Stimulated activated CD4-positive, alpha-beta T cell treated with anti-CD3 and anti-CD28 coated beads, Interleukin-12 subunit alpha, Interleukin-12 subunit beta, amount 100 ng/mL, for 48 hours (primary cell): ENCODE data around the gene NRP2.

ENCODE experiments used
- DNase-seq, 3 donors: peaks; one replicate each; pipeline ENCODE4 v3.0.0-alpha.2; 2020; ENCODE audit warnings: low read depth in 2 of 3, low spot score in 1 of 3

The NRP2 gene

DNA sequence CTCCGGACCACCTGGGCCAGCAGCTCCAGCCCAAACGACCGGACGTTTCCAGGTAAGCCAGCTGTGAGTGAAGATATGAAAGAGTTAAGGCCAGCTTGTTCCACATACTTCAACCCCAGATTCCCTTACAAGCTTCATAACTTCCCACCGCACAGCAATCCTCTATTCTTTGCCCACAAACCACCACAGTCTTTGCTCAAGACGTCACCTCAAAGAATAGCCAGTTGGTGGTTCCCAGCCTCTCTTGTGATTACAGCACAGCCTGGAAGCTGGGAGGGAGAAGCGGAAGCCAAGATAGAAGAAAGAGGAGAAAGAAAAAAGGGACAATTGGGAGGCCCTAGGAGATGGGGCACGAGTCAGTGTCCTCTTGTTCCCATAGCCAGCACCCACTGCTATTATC, 70.6 kb downstream of the NRP2 start:
- DNase-seq = no peak

DNA sequence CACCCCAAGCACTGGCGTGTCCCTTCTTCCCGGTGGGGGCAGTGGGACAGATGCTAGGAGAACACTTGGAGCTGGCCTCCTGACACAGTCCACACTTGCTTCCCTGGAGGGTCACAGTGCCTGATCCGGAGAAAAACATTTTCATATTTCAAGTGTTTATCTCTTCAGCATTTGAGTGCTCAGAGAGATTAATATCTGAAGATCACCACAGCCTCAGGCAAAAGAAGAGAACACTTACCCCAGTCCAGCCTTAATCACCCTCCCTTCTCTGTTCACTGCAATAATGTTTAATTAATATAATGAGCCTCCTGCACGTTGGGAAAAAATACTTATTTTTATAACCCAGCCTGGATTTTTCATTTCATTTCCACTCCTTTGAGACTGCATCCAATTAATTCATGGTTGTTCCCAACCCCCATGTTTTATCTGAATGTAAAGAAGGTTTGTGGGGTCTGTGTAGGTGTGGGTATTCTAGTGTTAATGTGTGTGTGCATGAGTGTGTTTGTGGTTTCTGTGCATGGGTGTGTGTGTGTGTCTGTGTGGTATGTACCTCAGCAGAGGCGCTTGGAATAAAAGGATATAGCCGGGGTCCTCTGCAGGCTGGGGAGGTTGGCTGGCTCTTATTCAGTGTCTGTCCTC, 72.1 kb downstream of the NRP2 start:
- DNase-seq = no peak

DNA sequence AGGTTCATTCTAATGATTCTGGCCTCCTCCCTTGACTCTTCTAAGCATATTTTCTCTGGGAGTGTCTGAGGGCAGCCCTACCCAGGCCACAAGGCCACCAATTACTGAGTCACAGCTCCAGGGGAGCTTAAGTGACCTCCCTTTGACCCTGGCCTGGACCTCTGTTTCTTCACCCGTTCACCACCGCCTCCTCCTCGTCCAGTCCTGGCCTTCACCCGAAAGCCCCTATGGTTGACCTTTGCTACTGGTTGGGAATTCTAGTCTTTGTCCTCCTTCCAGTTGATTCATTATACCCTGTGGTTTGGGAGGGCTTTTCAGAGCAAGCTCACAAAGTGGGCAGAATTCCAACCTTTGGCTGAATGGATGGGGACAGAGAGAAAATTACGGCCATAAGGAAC, 72.6 kb downstream of the NRP2 start:
- no peak for DNase-seq

DNA sequence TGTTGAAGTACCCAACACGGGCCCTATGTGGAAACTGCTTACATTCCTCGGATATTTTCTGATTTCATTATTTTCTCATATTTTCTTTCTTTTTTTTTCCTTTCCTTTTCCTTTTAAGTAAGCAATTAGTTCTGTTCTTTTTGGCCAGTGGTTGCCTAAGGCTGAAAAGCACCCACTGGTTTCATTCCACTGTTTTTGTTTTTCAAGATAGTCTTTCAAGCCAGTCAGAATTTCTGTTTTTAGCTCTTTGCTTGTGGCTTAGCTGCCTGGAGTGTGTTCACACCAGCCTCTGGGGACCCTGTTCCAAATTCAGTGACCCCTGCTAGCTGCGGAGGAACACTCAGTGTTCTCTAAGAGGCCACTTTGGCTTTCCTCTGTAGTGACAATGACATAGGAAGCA, 73.6 kb downstream of the NRP2 start:
- DNase-seq = no peak

DNA sequence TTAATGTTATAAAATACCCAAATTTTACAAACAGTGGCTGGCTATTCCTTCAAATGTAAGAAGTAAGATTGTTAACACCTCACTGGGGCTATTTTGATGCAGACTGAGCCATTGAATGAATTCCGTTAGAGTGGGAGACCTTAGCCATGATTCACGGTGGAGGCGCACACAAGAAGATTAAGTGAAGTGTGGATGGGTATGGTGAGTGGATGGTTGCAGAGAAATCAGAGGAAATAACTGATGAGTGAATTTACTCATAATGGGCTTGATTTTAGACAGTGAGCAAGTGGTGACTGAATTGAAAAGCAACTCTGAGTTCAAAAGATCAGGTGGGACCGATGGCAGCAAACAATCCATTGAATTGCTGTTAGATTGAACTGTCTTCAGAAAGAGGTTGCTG, 75.0 kb downstream of the NRP2 start:
- no peak for DNase-seq

DNA sequence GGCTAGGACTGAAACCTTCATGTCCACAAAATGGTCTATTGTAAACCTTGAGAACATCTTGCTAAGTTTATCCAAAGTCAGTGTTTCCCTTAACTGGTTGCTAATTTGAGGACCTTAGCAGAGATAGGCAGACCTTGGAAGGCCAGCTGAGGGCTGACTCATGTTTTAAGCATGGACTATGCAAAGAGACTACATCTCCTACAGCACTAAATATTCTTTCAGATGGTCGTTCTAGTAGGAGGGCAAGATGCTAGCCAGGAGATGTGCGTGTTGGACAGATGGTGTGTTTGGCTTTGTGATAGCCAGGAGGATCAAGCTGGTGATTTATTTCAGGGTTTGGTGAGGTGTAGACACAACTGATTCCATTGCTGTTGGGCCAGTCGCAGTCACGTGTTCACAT, 75.8 kb downstream of the NRP2 start:
- DNase-seq = no peak

DNA sequence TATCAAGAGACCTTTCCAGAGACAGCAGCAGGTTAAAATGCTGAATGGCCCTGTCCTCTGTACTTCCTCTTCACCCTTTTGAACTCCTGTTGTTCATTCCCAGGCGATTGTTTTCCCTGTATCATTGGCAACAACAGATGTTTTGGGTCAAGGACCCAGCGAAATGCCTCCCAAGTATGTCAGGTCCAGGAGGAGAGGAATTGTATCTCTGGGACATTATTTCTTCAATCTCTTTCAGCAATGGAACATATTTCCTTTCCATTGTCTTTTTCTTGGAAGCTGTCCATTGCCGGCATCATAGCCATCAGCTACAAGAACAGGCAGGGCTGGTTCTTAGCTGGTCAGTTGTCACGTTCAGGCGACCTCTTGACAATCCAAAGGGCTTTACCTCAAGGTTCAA, 76.2 kb downstream of the NRP2 start:
- no peak for DNase-seq

DNA sequence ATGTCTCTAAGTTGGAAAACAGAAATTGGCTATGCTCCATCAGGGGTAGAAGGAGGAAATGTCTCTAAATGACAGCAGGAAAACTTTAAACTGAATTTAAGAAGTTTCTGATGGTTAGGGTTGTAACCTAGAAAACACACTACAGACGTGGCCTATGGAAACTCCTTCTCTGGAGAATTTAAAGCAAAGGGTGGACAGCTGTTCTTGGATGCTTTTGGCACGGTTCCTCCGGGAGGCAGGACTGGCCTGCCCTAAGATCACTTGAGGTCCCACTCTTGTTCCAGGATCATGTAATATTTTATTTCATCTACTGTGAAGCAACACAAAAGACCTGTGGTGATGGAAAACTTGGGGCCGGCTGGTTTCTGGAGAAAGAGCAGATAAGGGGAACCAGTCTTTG, 77.0 kb downstream of the NRP2 start:
- DNase-seq = no peak

DNA sequence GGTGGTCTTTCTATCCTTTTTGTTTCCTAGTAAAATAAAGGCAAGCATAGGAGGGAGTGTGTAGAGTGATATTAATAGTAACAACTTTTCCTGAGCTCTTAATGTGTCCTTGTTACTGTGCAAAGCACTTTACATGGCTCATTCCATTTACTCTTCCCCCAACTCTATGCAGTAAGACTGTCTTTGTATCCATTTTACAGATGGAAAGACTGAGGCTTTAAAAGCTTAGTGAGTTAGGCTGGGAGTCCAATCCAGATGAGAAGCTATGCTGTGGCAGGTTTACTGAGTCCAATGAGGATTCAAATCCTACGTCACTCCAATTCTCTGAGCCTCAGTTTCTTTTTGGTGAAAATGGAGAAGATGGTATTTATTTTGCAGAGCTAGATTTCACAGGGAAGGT, 77.4 kb downstream of the NRP2 start:
- no peak for DNase-seq

DNA sequence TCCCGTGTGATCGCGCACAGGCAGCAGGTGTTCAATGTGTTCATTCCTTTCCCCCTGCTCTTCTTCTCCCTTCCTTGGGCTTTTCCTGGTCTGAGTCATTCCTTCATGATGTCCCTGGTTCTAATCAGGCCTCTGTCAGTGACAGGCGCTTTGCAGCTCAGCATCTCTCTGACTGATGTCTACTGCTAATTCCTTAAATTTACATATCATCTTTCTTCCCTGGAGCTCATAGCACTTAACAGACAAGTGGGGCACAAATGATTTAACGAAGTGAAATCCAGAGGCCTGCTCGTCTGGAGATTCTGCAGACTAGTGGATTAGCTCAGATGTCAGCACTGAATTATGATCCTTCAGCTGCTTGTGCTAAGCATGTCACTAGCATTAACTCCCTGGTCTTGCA, 77.9 kb downstream of the NRP2 start:
- DNase-seq = no peak

DNA sequence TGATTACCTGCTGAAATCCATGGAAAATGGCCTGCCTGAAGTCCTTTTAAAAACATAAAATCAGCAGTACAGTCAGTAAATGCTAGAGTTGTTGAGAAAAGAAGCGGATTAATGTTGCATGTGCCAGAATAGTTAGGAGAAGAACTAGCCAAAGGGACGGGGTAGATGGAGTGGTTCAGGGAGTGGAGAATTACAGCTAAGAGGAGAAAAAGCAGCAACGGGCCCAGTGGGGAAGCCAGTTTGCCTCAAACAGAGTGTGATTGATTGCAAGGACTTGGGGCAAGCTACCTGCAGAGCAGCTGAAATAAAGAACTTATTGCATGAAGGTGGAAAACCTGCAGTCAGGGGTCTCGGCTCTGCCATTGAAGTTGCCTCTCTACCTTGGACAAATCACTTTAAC, 79.1 kb downstream of the NRP2 start:
- DNase-seq = no peak

DNA sequence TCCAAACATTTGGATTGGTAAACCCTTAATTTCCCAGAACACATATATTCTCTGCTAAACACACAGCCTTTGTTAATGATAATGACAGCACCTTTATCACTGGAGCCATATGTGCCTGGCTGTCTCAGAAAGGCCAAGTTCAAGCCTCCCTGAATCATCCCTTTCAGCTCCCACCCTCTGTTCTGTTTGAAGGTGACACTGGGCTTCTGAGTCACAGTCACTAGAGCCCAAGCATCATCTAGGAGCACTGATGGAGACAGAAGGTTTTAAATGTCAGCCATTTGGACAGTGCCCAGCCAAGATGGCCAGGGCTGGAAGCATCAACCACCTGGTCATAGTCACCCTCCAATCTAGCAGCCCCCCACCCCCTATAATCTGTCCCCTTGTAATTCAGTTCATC, 80.6 kb downstream of the NRP2 start:
- DNase-seq = no peak

DNA sequence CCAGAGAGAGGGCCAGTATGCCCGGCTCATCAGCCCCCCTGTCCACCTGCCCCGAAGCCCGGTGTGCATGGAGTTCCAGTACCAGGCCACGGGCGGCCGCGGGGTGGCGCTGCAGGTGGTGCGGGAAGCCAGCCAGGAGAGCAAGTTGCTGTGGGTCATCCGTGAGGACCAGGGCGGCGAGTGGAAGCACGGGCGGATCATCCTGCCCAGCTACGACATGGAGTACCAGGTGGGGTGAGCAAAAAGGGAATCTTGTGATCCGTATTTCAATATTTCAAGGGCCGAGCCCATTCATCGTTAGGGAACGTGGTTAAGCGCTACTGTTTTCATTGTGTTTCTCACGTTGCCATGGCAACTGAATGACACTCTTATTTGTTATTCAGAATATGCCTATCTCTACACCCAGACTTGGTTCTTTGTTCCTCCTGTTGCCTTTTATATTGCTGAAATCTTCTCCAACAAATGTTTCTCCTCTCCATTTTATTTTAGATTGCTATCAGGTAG, 81.5 kb downstream of the NRP2 start:
- peak; percentile 3 to 33 (median 11) for DNase-seq

DNA sequence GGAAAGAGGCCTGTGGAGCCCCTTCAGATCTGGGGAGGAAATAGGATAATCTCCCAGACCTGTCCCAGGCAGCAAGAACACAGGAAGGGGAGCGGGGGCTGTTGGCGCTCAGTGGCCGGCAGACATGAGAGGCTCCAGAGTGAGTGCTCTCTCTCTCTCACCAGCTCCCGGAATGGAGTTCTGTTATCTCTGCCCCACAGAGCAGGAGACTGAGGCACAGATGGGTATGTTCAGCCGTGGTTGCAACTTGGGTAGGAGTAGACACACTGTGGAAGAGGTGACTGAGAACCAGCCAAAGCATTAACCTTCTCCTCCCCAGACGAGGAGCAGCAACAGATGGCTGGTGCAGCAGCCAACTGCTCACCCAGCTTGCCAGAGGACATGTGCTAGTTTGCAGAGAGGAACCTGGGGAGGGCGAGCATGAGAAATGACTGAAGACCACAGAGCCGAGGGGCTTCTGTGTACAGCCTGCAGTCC, 82.0 kb downstream of the NRP2 start:
- no peak for DNase-seq

DNA sequence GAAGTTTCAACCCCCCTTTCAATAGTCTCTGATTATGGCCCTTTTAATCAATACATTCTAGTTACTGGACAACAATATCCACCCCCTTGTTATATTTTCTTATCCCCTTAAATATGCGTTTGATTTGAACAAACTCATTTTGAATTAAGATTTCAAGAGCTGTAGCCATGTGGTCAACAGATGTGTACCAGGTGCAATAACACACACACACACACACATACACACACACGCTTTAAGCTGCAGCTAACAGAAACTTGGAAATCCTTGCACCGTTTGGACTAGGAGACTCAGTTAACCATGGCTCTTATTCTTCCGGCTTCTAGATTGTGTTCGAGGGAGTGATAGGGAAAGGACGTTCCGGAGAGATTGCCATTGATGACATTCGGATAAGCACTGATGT, 82.8 kb downstream of the NRP2 start:
- DNase-seq = no peak

DNA sequence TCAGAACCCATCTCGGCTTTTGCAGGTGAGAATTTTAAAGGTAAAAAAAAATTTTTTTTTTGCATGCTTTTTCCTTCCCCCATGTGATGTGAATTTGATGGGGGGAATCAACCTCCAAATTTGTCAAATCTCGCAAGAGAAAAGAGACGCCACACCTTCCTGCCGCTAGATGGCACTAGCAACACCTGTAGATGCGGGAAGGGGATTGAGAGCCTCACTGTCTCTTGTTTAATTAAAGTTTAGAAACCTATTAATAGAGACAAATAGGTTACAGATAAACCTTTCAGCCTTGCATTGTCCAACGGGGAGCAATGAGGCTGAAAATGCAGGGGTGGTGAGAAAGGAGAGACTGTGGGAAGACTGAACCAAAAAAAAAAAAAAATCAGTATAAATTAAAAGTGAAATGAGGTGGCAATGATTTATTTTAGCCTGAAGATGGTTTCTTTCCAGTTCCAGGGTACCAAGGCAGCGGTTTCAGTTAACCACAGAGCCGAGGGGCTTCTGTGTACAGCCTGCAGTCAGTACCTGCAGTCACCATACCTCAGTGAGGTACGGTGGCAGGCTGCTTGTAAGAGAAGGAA, 84.6 kb downstream of the NRP2 start:
- peak; percentile 28 to 55 (median 43) for DNase-seq

DNA sequence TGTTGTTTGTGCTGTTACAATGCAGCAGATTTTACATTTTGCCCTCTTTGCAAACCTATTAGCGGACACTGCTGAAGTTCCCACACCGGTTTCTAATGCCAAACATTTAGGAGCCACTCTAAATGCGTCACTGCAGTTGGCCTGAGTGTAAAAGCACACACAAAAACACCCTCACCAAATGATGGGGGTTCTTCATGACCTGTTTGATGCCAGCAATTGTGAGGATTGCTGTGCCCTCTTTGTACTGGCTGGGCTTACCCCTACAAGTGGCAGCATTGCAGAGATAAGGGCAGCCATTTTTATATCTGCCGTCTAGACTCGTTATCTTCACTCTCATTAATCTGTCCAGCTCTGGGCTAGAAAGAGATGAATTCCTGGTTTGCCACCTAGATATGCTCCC, 85.3 kb downstream of the NRP2 start:
- DNase-seq = no peak

DNA sequence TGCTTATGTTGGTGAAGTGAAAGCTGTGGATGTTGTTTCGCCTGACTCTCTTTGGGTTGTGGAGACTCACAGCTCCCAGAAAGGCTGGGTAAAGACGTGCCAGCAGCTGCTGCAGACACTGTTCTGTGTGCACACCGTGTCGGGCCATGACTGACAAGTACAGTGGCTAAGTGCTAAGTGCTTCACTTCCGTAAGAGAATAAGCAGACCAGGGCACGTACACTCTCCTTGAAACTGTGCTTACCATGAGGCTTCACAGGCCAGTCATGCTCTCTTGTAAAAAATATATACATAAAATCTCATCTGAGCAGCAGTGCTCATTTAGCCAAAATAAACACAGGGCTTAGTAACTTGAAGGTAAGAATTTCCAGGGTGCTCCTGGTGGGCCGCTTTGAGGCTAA, 86.0 kb downstream of the NRP2 start:
- DNase-seq = no peak

DNA sequence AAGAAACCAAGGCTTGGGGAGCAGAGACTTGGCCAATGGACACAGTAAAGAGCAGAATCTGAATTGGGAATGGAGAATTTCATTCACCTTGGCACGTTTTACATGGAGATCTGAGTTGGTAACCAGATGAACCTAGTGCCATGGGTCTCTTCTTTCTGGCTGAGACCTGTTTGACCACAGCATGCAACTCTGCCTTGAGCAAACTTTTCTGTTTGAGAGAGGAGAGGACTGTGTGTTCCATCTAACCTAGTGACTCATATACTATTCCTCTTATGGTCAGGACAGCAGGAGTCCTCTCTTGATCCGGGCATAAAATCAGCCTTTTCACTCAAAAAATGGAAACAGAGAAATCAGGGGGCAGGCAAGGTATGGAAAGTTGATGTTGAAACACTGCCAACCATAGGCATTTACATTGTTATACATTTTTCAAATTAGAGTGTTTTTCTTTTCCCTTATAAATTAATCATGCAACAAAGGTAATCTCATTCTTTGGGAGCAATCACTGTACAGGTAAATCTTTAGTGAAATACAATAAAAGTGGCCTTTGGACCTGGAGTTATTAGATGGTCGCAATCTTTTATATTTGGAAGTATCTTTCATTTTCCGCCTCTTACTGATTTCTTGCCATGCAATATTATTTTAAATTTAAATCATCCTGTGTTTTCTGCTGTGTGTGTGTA, 86.7 kb downstream of the NRP2 start:
- DNase-seq = no peak

DNA sequence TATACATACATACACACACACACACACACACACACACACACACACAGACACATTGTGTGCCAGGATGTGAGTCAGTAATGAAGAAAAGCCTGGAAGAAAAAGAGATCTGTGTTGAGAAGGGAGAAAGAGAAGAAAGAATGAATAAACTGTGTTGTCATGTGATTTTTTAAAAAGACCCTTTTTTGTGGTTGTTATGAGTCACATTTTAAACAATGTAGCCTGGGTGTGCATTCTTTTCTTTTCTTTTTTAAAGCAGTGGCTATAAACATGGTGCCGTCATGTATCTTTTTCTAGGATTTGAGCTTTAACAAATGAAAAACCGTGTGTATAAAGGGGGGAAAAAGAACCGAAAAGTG, 87.2 kb downstream of the NRP2 start:
- no peak for DNase-seq

DNA sequence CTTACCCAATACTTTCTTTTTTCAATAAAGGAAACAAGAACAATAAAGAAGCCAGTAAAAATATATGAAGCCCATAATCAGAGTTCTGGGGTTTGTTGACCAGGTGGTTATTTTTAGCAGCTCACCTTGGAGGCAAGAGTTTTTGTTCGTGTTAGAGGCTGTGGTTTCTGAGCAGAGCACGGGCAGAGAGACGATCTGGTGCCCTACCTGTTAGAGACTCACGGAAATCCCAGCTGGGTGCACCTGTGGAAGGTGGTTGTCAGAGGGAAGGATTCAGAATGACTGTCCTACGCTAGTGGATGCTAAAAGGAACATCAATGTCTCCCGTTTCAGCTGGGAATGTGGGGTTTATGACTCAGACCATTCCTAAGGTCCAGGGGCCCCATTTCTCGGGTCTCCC, 87.6 kb downstream of the NRP2 start:
- no peak for DNase-seq

DNA sequence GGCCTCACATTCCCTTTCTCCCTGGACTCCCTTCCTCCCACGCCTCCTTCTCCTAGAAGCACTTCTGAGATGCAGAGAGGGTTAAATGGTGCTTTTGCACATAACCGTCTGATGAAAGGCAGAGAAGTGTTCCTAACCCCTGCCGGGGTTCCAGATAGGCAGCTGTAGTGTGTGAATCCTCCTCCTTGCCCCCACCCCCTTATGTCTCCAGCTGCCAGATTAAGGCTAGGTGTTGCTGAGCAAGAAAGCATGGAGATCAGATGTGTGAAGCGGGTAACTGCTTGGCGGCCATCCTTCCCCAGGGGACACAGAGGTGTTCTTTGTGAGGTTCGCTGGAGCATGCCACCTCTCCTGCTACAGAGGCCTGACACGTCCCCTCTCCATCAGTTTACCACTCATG, 88.3 kb downstream of the NRP2 start:
- DNase-seq = no peak

DNA sequence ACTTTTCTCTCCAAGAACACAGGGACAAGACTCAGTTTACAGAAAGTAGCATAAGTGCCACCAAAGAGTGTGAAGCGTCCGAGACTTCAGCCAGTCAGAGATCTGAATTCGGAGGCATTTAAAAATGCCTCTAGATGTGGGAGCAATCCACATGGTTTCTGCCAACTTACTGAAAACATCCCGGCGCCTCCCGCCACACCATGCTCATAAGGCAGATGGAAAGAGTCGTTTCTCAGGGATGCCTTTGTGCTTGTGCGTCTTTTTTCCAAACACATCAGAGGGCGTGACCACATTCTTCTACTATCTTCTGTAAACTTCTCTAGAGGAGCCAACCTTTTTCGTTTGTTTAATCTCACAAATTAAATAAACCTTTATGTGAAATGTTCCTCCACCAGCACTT, 88.7 kb downstream of the NRP2 start:
- DNase-seq = no peak
